Thyroid gland (tissue), 4 donors: Measurements from ENCODE around the gene PDZRN3. TPM values are rescaled to one million over a fixed set of nuclear protein-coding genes. Genes with fewer than 3 reads are reported as not detected.

ENCODE experiments used
- DNase-seq, 2 donors: peaks; one replicate each; pipeline ENCODE4 v3.0.0-alpha.2; 2019
- H3K27ac ChIP-seq, 3 donors: fragments of 200-600 bp; sonication (generic); 1 replicate in 2 of 3; 2 replicates in 1 of 3; pipeline ENCODE4 v1.5.1; 2016 to 2019; ENCODE audit warnings: mild to moderate bottlenecking in 1 of 3, moderate library complexity in 1 of 3
- H3K27me3 ChIP-seq: fragments of 200-600 bp; sonication (generic); one replicate; pipeline ENCODE4 v1.5.1; 2019
- H3K36me3 ChIP-seq, 2 donors: fragments of 200-600 bp; sonication (generic); one replicate each; pipeline ENCODE4 v1.5.1; 2016 to 2019
- H3K4me1 ChIP-seq, 2 donors: fragments of 200-600 bp; sonication (generic); one replicate each; pipeline ENCODE4 v1.5.1; 2017 to 2019
- H3K4me3 ChIP-seq, 3 donors: fragments of 200-600 bp; sonication (generic); replicated peaks in 1 of 3; 1 replicate in 2 of 3; 2 replicates in 1 of 3; pipeline ENCODE4 v1.5.1; 2016; ENCODE audit warnings: mild to moderate bottlenecking in 1 of 3
- H3K9me3 ChIP-seq: fragments of 200-600 bp; sonication (generic); one replicate; pipeline ENCODE4 v1.5.1; 2017
- CTCF ChIP-seq, 6 experiments: fragments of 200-600 bp in 3 of 6; fragments of 450-650 bp in 3 of 6; sonication (generic) in 3 of 6; IDR thresholded peaks; one replicate each; pipeline ENCODE4 v1.5.1; 2016 to 2019; ENCODE audit warnings: antibody characterized with exemption in 6 of 6, mild to moderate bottlenecking in 2 of 6, inconsistent platforms in 1 of 6, moderate library complexity in 1 of 6
- POLR2A ChIP-seq, 2 donors: fragments of 450-650 bp; IDR thresholded peaks; one replicate each; pipeline ENCODE4 v1.6.1; 2017; ENCODE audit warnings: antibody characterized with exemption in 2 of 2, mild to moderate bottlenecking in 2 of 2, moderate library complexity in 1 of 2
- WGBS, 2 donors: methylation state at CpG; one replicate each; pipeline ENCODE4 v1.1.5; 2017; 5-methylcytosine and 5-hydroxymethylcytosine counted together
- intact Hi-C: fragments of 100-400 bp; cut with DNase I; formaldehyde crosslinking; loops from one replicate; pipeline ENCODE4 v1.15.1; 2023
- total RNA-seq, 4 donors: library from RNA; depleted of rRNA; stranded (reverse); fragments of >200 nt; gene quantifications; one replicate each; pipeline ENCODE4 v1.2.3, GENCODE V29; 2016

PDZRN3 gene
- total RNA-seq, 4 donors from 2014 or later, result 4.4 to 8.3 (median 6.0) TPM

- Histone ChIP-seq H3K36me3 (no peaks in the 10 kb centered on the region), H3K27ac (no peak overlapping the region), H3K4me3 (no peak overlapping the region), H3K9me3 (no peaks in the 10 kb centered on the region), H3K27me3 (no peaks in the 10 kb centered on the region), H3K4me1 (no peaks in the 10 kb centered on the region)
- no peak for DNase-seq
- WGBS, 2 donors, result 65 to 67% methylated on average over 3 of the region's 3 CpGs
- no peak for TF ChIP-seq CTCF (IDR thresholded peaks at IDR 0.05)
- no peak for TF ChIP-seq POLR2A (IDR thresholded peaks at IDR 0.05)
- intact Hi-C loops, result no loop called here
These were observed 95.3 kb downstream of the PDZRN3 start for GRCh38 chr3:73529308-73530021.

GRCh38 chr3:73525591-73525990 lies 99.2 kb downstream of the PDZRN3 start:
- no peak overlapping the region for H3K27ac ChIP-seq
- intact Hi-C loops, result no loop called here
- no peaks in the 10 kb centered on the region for H3K36me3 ChIP-seq
- DNase-seq, result no peak
- no peaks in the 10 kb centered on the region for H3K9me3 ChIP-seq
- H3K4me1 ChIP-seq, result peaks cover 0 to 5% of the 10 kb centered on the region in 2 donors
- no peak for TF ChIP-seq CTCF (IDR thresholded peaks at IDR 0.05)
- no peak for TF ChIP-seq POLR2A (IDR thresholded peaks at IDR 0.05)
- no peaks in the 10 kb centered on the region for H3K27me3 ChIP-seq
- H3K4me3 ChIP-seq, result no peak overlapping the region
- WGBS, 2 donors, result 81 to 86% methylated on average over 6 of the region's 6 CpGs

GRCh38 chr3:73523661-73524060 lies 101.1 kb downstream of the PDZRN3 start:
- H3K36me3 ChIP-seq, result no peaks in the 10 kb centered on the region
- H3K27ac ChIP-seq, result no peak overlapping the region
- intact Hi-C loops, result no loop called here
- 74 to 85% methylated on average over 2 of the region's 2 CpGs for WGBS, 2 donors
- DNase-seq, result no peak
- H3K4me1 ChIP-seq, result peaks cover 0 to 7% of the 10 kb centered on the region in 2 donors
- no peak overlapping the region for H3K4me3 ChIP-seq
- H3K9me3 ChIP-seq, result no peaks in the 10 kb centered on the region
- no peaks in the 10 kb centered on the region for H3K27me3 ChIP-seq
- TF ChIP-seq POLR2A (IDR thresholded peaks at IDR 0.05), result no peak
- TF ChIP-seq CTCF (IDR thresholded peaks at IDR 0.05), result no peak

- intact Hi-C loops, result no loop called here
These were observed 102.9 kb downstream of the PDZRN3 start for GRCh38 chr3:73521734-73522336.

More at GRCh38 chr3:73521734-73522336, 102.9 kb downstream of the PDZRN3 start:
- H3K9me3 ChIP-seq, result no peaks in the 10 kb centered on the region
- 87 to 92% methylated on average over 7 of the region's 7 CpGs for WGBS, 2 donors
- no peak overlapping the region for H3K27ac ChIP-seq
- no peaks in the 10 kb centered on the region for H3K36me3 ChIP-seq
- no peak overlapping the region for H3K4me3 ChIP-seq
- peaks cover 0 to 7% of the 10 kb centered on the region in 2 donors for H3K4me1 ChIP-seq
- TF ChIP-seq POLR2A (IDR thresholded peaks at IDR 0.05) (no peak), CTCF (IDR thresholded peaks at IDR 0.05) (no peak)
- DNase-seq, result no peak
- no peaks in the 10 kb centered on the region for H3K27me3 ChIP-seq
